ENCODE measurements around the gene ADAM23.

ADAM23 gene

GRCh38 chr2:206565666-206566065 is 122.3 kb downstream of the ADAM23 start:
- no peak for DNase-seq (ENCODE audit: low read depth)

GRCh38 chr2:206569470-206569869 is 126.1 kb downstream of the ADAM23 start:
- DNase-seq (ENCODE audit: low read depth) = no peak

- no peak for DNase-seq (ENCODE audit: low read depth)
Observed at GRCh38 chr2:206570199-206570598, 126.9 kb downstream of the ADAM23 start.

- DNase-seq (ENCODE audit: low read depth) = no peak
Observed at GRCh38 chr2:206572725-206573124, 129.4 kb downstream of the ADAM23 start.

- DNase-seq (ENCODE audit: low read depth) = no peak
Observed at GRCh38 chr2:206573793-206574192, 130.5 kb downstream of the ADAM23 start.

GRCh38 chr2:206584323-206585116 is 141.2 kb downstream of the ADAM23 start:
- DNase-seq (ENCODE audit: low read depth) = no peak

GRCh38 chr2:206585335-206585734 is 142.0 kb downstream of the ADAM23 start:
- DNase-seq (ENCODE audit: low read depth) = no peak

- DNase-seq (ENCODE audit: low read depth) = no peak
Observed at GRCh38 chr2:206586609-206587008, 143.3 kb downstream of the ADAM23 start.

- DNase-seq (ENCODE audit: low read depth) = no peak
Observed at GRCh38 chr2:206597717-206598218, 154.4 kb downstream of the ADAM23 start.

- no peak for DNase-seq (ENCODE audit: low read depth)
Observed at GRCh38 chr2:206603243-206603642, 159.9 kb downstream of the ADAM23 start.

- DNase-seq (ENCODE audit: low read depth) = no peak
Observed at GRCh38 chr2:206610451-206610850, 167.1 kb downstream of the ADAM23 start.

GRCh38 chr2:206611191-206611590 is 167.9 kb downstream of the ADAM23 start:
- DNase-seq (ENCODE audit: low read depth) = no peak

GRCh38 chr2:206611736-206612135 is 168.4 kb downstream of the ADAM23 start:
- DNase-seq (ENCODE audit: low read depth) = no peak

- DNase-seq (ENCODE audit: low read depth) = no peak
Observed at GRCh38 chr2:206614811-206615210, 171.5 kb downstream of the ADAM23 start.

- DNase-seq (ENCODE audit: low read depth) = no peak
Observed at GRCh38 chr2:206615417-206616089, 172.2 kb downstream of the ADAM23 start.

- no peak for DNase-seq (ENCODE audit: low read depth)
Observed at GRCh38 chr2:206616151-206616550, 172.8 kb downstream of the ADAM23 start.

- DNase-seq (ENCODE audit: low read depth) = no peak
Observed at GRCh38 chr2:206619011-206619410, 175.7 kb downstream of the ADAM23 start.

GRCh38 chr2:206626108-206626507 is 182.8 kb downstream of the ADAM23 start:
- DNase-seq (ENCODE audit: low read depth) = no peak

- DNase-seq (ENCODE audit: low read depth) = no peak
Observed at GRCh38 chr2:206627632-206628031, 184.3 kb downstream of the ADAM23 start.

- no peak for DNase-seq (ENCODE audit: low read depth)
Observed at GRCh38 chr2:206631340-206631739, 188.0 kb downstream of the ADAM23 start.

- DNase-seq (ENCODE audit: low read depth) = no peak
Observed at GRCh38 chr2:206635015-206635414, 191.7 kb downstream of the ADAM23 start.

GRCh38 chr2:206639636-206640035 is 196.3 kb downstream of the ADAM23 start:
- DNase-seq (ENCODE audit: low read depth) = no peak

GRCh38 chr2:206641226-206641625 is 197.9 kb downstream of the ADAM23 start:
- no peak for DNase-seq (ENCODE audit: low read depth)
